Mesenchymal stem cell (in vitro differentiated cells and primary cell): ENCODE results near the gene MPI.

Experiments
- DNase-seq: peaks from one replicate; pipeline ENCODE4 v3.0.0-alpha.2; 2013
- H2AFZ ChIP-seq: one replicate; pipeline ENCODE4 v1.6.1; 2013; ENCODE audit warnings: low read depth, mild to moderate bottlenecking, control low read depth, inconsistent platforms, low read length, moderate library complexity
- H2AK5ac ChIP-seq: 2 replicates; pipeline ENCODE4 v1.6.1; 2013; ENCODE audit warnings: low read length, moderate library complexity, mild to moderate bottlenecking, inconsistent platforms; ENCODE audit not compliant: severe bottlenecking
- H2BK120ac ChIP-seq: one replicate; pipeline ENCODE4 v1.6.1; 2013; ENCODE audit warnings: low read depth, mild to moderate bottlenecking, inconsistent platforms, low read length, moderate library complexity
- H2BK12ac ChIP-seq, 2 experiments: one replicate each; pipeline ENCODE4 v1.6.1; 2013; ENCODE audit warnings: inconsistent platforms in 2 of 2, low read length in 2 of 2, mild to moderate bottlenecking in 2 of 2, moderate library complexity in 2 of 2, control low read depth in 1 of 2
- H2BK15ac ChIP-seq: one replicate; pipeline ENCODE4 v1.6.1; 2013; ENCODE audit warnings: mild to moderate bottlenecking, low read depth, inconsistent platforms; ENCODE audit not compliant: poor library complexity, severe bottlenecking
- H2BK5ac ChIP-seq: 2 replicates; pipeline ENCODE4 v1.6.1; 2013; ENCODE audit warnings: low read depth, mild to moderate bottlenecking, low read length, control low read depth, inconsistent platforms; ENCODE audit not compliant: poor library complexity, severe bottlenecking
- H3K14ac ChIP-seq, 2 experiments: one replicate each; pipeline ENCODE4 v1.6.1; 2013; ENCODE audit warnings: inconsistent platforms in 2 of 2, low read length in 2 of 2, control low read depth in 1 of 2, mild to moderate bottlenecking in 1 of 2, moderate library complexity in 1 of 2
- H3K18ac ChIP-seq, 2 experiments: one replicate each; pipeline ENCODE4 v1.6.1; 2013; ENCODE audit warnings: inconsistent platforms in 2 of 2, low read length in 2 of 2, control low read depth in 1 of 2, low read depth in 1 of 2, mild to moderate bottlenecking in 1 of 2
- H3K23ac ChIP-seq, 2 experiments: one replicate each; pipeline ENCODE4 v1.6.1; 2013; ENCODE audit warnings: inconsistent platforms in 2 of 2, low read length in 2 of 2, mild to moderate bottlenecking in 2 of 2, moderate library complexity in 2 of 2, control low read depth in 1 of 2
- H3K27ac ChIP-seq: 2 replicates; pipeline ENCODE4 v1.5.1; 2013; ENCODE audit warnings: mild to moderate bottlenecking, moderate library complexity, low read length, control low read depth, inconsistent platforms; ENCODE audit not compliant: poor library complexity, severe bottlenecking
- H3K27me3 ChIP-seq, 2 experiments: 2 replicates each; pipeline versions ENCODE4 v1.6.1 to v1.7.0; 2013; ENCODE audit warnings: low read length in 2 of 2, mild to moderate bottlenecking in 2 of 2, moderate library complexity in 2 of 2, control low read depth in 1 of 2, inconsistent platforms in 1 of 2; ENCODE audit not compliant: control insufficient read depth in 1 of 2, insufficient read depth in 1 of 2
- H3K36me3 ChIP-seq, 2 experiments: 2 replicates each; pipeline versions ENCODE4 v1.6.1 to v1.7.0; 2013; ENCODE audit warnings: low read length in 2 of 2, control low read depth in 1 of 2, inconsistent platforms in 1 of 2, low read depth in 1 of 2, mild to moderate bottlenecking in 1 of 2; ENCODE audit not compliant: insufficient read depth in 2 of 2, control insufficient read depth in 1 of 2
- H3K4ac ChIP-seq, 2 experiments: one replicate each; pipeline ENCODE4 v1.6.1; 2013; ENCODE audit warnings: inconsistent platforms in 2 of 2, low read length in 2 of 2, mild to moderate bottlenecking in 2 of 2, moderate library complexity in 2 of 2, control low read depth in 1 of 2, low read depth in 1 of 2
- H3K4me1 ChIP-seq: 2 replicates; pipeline ENCODE4 v1.6.1; 2013; ENCODE audit warnings: low read depth, low read length, control low read depth; ENCODE audit not compliant: control insufficient read depth, insufficient read depth
- H3K4me2 ChIP-seq: 2 replicates; pipeline ENCODE4 v1.6.1; 2013; ENCODE audit warnings: low read length, mild to moderate bottlenecking, inconsistent platforms; ENCODE audit not compliant: poor library complexity, severe bottlenecking
- H3K4me3 ChIP-seq, 2 experiments: 2 replicates each; pipeline versions ENCODE4 v1.5.1 to v1.7.0; 2013; ENCODE audit warnings: low read length in 2 of 2, mild to moderate bottlenecking in 2 of 2, control low read depth in 1 of 2, low read depth in 1 of 2; ENCODE audit not compliant: insufficient read depth in 1 of 2
- H3K79me1 ChIP-seq: replicated peaks from 2 replicates; pipeline ENCODE4 v1.6.1; 2013; ENCODE audit warnings: mild to moderate bottlenecking, control low read depth, low read length, inconsistent platforms; ENCODE audit not compliant: poor library complexity, severe bottlenecking
- H3K9ac ChIP-seq: 2 replicates; pipeline ENCODE4 v1.7.0; 2013; ENCODE audit warnings: mild to moderate bottlenecking, low read length, moderate library complexity
- H3K9me3 ChIP-seq: 2 replicates; pipeline ENCODE4 v1.7.0; 2013; ENCODE audit warnings: mild to moderate bottlenecking, low read length; ENCODE audit not compliant: control insufficient read depth
- H4K8ac ChIP-seq: one replicate; pipeline ENCODE4 v1.6.1; 2013; ENCODE audit warnings: inconsistent platforms, mild to moderate bottlenecking, low read length, moderate library complexity
- H4K91ac ChIP-seq: one replicate; pipeline ENCODE4 v1.6.1; 2013; ENCODE audit warnings: mild to moderate bottlenecking, low read length, inconsistent platforms
- WGBS: methylation state at CpG from one replicate; pipeline ENCODE4 v1.1.7; 2013; ENCODE audit warnings: mixed read lengths; 5-methylcytosine and 5-hydroxymethylcytosine counted together

Gene MPI

DNA sequence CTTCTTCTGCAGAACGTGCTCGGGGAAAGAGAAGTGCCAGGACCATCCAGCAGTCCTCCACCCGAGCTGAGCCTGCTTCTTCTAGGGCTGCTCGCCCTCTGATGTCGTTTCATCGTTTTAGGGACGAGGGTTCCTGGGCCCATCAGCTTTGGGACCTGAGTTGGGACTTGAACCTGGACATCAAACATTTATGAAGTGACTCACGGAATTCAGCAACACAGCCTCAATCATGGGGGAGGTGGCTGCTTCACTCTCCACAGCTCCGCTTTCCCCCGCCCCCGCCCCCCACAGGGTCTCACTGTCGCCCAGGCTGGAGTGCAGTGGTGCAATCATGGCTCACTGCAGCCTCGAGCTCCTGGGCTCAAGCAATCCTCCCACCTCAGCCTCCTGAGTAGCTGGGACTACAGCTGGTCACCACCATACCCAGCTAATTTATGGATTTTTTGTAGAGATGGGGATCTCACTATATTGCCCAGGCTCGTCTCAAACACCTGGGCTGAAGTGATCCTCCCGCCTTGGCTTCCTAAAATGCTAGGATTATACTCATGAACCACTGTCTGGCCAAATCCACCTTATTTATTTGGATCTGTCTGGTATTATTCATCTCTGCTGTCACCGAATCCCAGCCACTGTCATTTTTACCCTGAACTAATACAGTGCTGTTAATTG is 16.0 kb upstream of the MPI start:
- Histone ChIP-seq H3K9ac (peak overlapping the region; percentile 97), H4K8ac (peak overlapping the region; percentile 98), H3K27ac (peak overlapping the region; percentile 23), H3K36me3 (peaks cover 3 to 5% of the 10 kb centered on the region in 2 experiments), H2BK15ac (no peak overlapping the region), H3K27me3 (no peaks in the 10 kb centered on the region), H2AFZ (peak overlapping the region; percentile 77), H3K79me1 (peaks cover 5% of the 10 kb centered on the region), H3K9me3 (no peaks in the 10 kb centered on the region), H4K91ac (peak overlapping the region; percentile 47), H3K4me1 (peaks cover 23% of the 10 kb centered on the region), H2AK5ac (no peak overlapping the region), H3K4me2 (peak overlapping the region; percentile 98), H3K18ac (peak overlapping the region; percentile 88), H3K23ac (no peak overlapping the region), H3K4ac (peak overlapping the region; percentile 74 to 90), H2BK120ac (no peak overlapping the region), H3K4me3 (peak overlapping the region; percentile 39 to 100), H2BK5ac (no peak overlapping the region), H3K14ac (peak overlapping the region in 1 of 2 experiments; percentile 88), H2BK12ac (peak overlapping the region; percentile 19 to 71)
- 42% methylated on average over 14 of the region's 16 CpGs for WGBS
- peak; percentile 29 for DNase-seq

DNA sequence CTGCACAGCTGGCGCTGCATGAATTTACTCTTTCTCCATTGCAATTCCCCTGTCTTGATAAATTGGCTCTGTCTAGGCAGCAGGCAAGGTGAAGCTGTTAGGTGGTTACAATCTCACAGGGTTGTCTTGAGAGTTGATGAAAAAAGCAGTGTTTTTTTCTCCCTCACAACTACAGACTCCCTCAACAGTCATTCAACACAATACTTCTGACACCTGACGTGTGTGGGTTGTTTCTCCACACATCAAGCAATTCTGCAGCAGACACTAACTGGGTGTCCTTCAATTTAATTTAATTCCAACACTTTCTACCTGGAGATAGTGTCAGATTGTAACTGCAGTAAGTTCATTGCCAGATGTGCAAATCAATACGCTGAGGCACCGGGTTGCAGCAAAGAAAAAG is 11.6 kb upstream of the MPI start:
- Histone ChIP-seq H3K4ac (no peak overlapping the region), H2BK15ac (no peak overlapping the region), H3K4me1 (peaks cover 7% of the 10 kb centered on the region), H2AK5ac (no peak overlapping the region), H3K79me1 (no peaks in the 10 kb centered on the region), H3K4me2 (no peak overlapping the region), H2BK5ac (no peak overlapping the region), H4K8ac (no peak overlapping the region), H2BK120ac (no peak overlapping the region), H3K27me3 (no peaks in the 10 kb centered on the region), H3K27ac (no peak overlapping the region), H3K14ac (no peak overlapping the region), H3K4me3 (no peak overlapping the region), H3K9me3 (no peaks in the 10 kb centered on the region), H4K91ac (no peak overlapping the region), H2BK12ac (no peak overlapping the region), H3K36me3 (no peaks in the 10 kb centered on the region), H3K23ac (no peak overlapping the region), H3K9ac (no peak overlapping the region), H3K18ac (no peak overlapping the region), H2AFZ (no peak overlapping the region)
- no peak for DNase-seq
- 77% methylated on average over 3 of the region's 4 CpGs for WGBS

DNA sequence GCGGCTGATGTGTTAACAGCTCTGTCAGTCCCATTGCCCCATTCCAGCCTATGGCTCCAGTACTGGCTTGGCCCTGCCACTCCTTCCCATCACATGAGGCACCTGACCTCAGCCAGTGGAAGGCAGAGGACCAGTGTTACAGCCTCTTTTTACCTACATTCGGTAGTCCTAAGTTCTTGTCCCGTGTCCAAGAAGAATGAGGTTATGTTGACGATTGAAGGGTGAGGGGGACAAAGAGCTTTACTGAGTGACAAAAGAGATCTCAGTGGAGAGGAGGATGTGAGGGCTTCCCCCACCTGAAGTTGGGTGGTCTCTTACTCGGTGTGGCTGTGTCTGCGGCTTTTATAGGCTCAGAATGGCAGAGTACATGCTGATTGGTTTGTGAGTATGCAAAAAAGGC is 7.3 kb upstream of the MPI start:
- Histone ChIP-seq H2AK5ac (no peak overlapping the region), H2BK120ac (no peak overlapping the region), H2BK5ac (no peak overlapping the region), H3K27me3 (no peaks in the 10 kb centered on the region), H3K27ac (no peak overlapping the region), H3K4me3 (no peak overlapping the region), H3K18ac (no peak overlapping the region), H4K91ac (no peak overlapping the region), H3K4me2 (no peak overlapping the region), H2BK15ac (no peak overlapping the region), H3K9me3 (no peaks in the 10 kb centered on the region), H3K4me1 (peaks cover 7% of the 10 kb centered on the region), H2AFZ (no peak overlapping the region), H3K36me3 (no peaks in the 10 kb centered on the region), H3K14ac (no peak overlapping the region), H3K23ac (no peak overlapping the region), H2BK12ac (no peak overlapping the region), H4K8ac (no peak overlapping the region), H3K4ac (no peak overlapping the region), H3K9ac (no peak overlapping the region), H3K79me1 (no peaks in the 10 kb centered on the region)
- DNase-seq, result no peak
- WGBS, result 61% methylated on average over 6 of the region's 6 CpGs

DNA sequence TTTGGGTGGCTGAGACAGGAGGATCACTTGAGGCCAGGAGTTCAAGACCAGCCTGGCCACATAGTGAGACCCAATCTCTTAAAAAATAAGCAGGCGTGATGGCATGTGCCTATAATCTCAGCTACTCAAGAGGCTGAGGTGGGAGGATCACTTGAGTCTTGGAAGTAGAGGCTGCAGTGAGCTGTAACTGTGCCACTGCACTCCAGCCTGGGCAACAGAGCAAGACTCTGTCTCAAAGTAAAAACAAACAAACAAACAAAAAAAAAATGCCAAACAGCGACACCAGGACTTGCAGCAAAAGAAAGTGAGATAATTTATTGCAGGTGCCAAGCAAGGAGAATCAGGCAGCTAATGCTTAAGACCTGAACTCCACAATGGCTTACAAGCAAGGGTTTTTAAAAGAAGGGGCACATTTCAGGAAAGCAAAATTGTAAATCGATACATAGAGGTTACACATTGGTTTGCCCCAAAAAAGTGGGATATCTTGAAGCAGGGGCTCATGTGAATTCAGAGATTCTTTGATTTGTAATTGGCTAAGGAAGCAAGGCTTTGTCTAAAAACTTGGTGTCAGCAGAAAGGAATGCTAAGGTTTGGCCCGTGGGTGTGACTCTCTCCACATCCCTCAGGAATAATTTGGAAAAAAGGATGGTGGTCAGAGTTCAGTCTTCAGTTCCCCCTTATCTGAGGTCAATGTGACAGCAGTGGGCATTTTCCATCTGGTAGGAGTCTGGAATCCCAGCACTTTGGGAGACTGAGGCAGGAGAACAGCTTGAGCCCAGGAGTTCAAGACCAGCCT is 5.2 kb upstream of the MPI start:
- Histone ChIP-seq H3K4me1 (peaks cover 15% of the 10 kb centered on the region), H3K79me1 (no peaks in the 10 kb centered on the region), H2BK5ac (no peak overlapping the region), H4K91ac (no peak overlapping the region), H3K4ac (no peak overlapping the region), H3K18ac (no peak overlapping the region), H2AFZ (no peak overlapping the region), H4K8ac (no peak overlapping the region), H3K27ac (peak overlapping the region; percentile 59), H3K27me3 (no peaks in the 10 kb centered on the region), H2BK12ac (no peak overlapping the region), H3K36me3 (no peaks in the 10 kb centered on the region), H3K4me3 (no peak overlapping the region), H3K9ac (no peak overlapping the region), H3K14ac (no peak overlapping the region), H3K23ac (no peak overlapping the region), H3K4me2 (no peak overlapping the region), H2AK5ac (peak overlapping the region; percentile 76), H3K9me3 (no peaks in the 10 kb centered on the region), H2BK15ac (no peak overlapping the region), H2BK120ac (no peak overlapping the region)
- 66% methylated on average over 3 of the region's 4 CpGs for WGBS
- DNase-seq, result no peak
